Retinal pigment epithelial cell (primary cell): ENCODE results near the gene MED13L.

Experiments used
- DNase-seq: peaks from one replicate; pipeline ENCODE4 v3.0.0-alpha.2; 2010; ENCODE audit warnings: low read depth
- H3K4me3 ChIP-seq: 2 replicates; pipeline ENCODE4 v1.5.1; 2011; ENCODE audit warnings: mild to moderate bottlenecking, low read length, control low read depth, moderate library complexity
- CTCF ChIP-seq: conservative IDR thresholded peaks from 2 replicates; pipeline ENCODE4 v1.5.1; 2011; ENCODE audit warnings: low read depth, low read length, control low read depth, inconsistent platforms

The MED13L gene

GRCh38 chr12:115936997-115937916 lies 340.2 kb downstream of the MED13L start:
- TF ChIP-seq CTCF, result no peak
- no peak for DNase-seq
- no peak overlapping the region for H3K4me3 ChIP-seq

GRCh38 chr12:115934877-115935276 lies 342.6 kb downstream of the MED13L start:
- no peak overlapping the region for H3K4me3 ChIP-seq
- no peak for DNase-seq
- no peak for TF ChIP-seq CTCF

GRCh38 chr12:115934046-115934445 lies 343.4 kb downstream of the MED13L start:
- no peak overlapping the region for H3K4me3 ChIP-seq
- no peak for TF ChIP-seq CTCF
- no peak for DNase-seq

GRCh38 chr12:115932066-115932465 lies 345.4 kb downstream of the MED13L start:
- H3K4me3 ChIP-seq, result no peak overlapping the region
- DNase-seq, result no peak
- TF ChIP-seq CTCF, result no peak

GRCh38 chr12:115930336-115930735 lies 347.2 kb downstream of the MED13L start:
- no peak for TF ChIP-seq CTCF
- no peak overlapping the region for H3K4me3 ChIP-seq
- no peak for DNase-seq

- TF ChIP-seq CTCF, result no peak
- H3K4me3 ChIP-seq, result no peak overlapping the region
- no peak for DNase-seq
Observed at GRCh38 chr12:115926037-115926670, 351.3 kb downstream of the MED13L start.

- no peak for TF ChIP-seq CTCF
- DNase-seq, result no peak
Observed at GRCh38 chr12:115923851-115924250, 353.6 kb downstream of the MED13L start.

More at GRCh38 chr12:115923851-115924250, 353.6 kb downstream of the MED13L start:
- H3K4me3 ChIP-seq, result no peak overlapping the region
